SK-N-SH (cell line): ENCODE results near the gene RMI2. TPM values are rescaled to one million over a fixed set of nuclear protein-coding genes. Genes with fewer than 3 reads are reported as not detected.

Source experiments
- CTCF ChIA-PET: fragments of 300-600, 350-600 bp; formaldehyde crosslinking; extraction: SDS; loops from one replicate; lab custom pipeline; 2021; lab: Yijun Ruan, JAX
- POLR2A ChIA-PET: fragments of 350-600 bp; sonication (Branson Sonifier 250); formaldehyde crosslinking; extraction: SDS; loops from one replicate; lab custom pipeline; 2020; ENCODE audit warnings: antibody characterized with exemption, inconsistent platforms; lab: Yijun Ruan, JAX
- DNase-seq: peaks from one replicate; pipeline ENCODE4 v3.0.0; 2012
- H2AFZ ChIP-seq: fragments of 200-600 bp; sonication (generic); 2 replicates; pipeline ENCODE4 v1.8.1; 2016; ENCODE audit warnings: antibody characterized with exemption, mild to moderate bottlenecking, low read depth
- H3F3A ChIP-seq: fragments of 200-600 bp; sonication (generic); replicated peaks from 2 replicates; pipeline ENCODE3; 2016; ENCODE audit warnings: antibody characterized with exemption, mild to moderate bottlenecking; ENCODE audit not compliant: insufficient read depth
- H3K27ac ChIP-seq, 2 experiments: fragments of 200-500 bp in 1 of 2; fragments of 200-600 bp in 1 of 2; sonication (Bioruptor generic) in 1 of 2; sonication (generic), shearing (Covaris generic) in 1 of 2; 2 replicates each; pipeline versions ENCODE4 v1.5.1 to v1.6.1; 2014 to 2016; ENCODE audit warnings: low read depth in 2 of 2, inconsistent platforms in 1 of 2, low read length in 1 of 2, mild to moderate bottlenecking in 1 of 2, mixed read lengths in 1 of 2
- H3K27me3 ChIP-seq: fragments of 200-600 bp; sonication (generic), shearing (Covaris generic); 2 replicates; pipeline ENCODE4 v1.6.1; 2016; ENCODE audit warnings: mixed run types; ENCODE audit not compliant: insufficient read depth
- H3K36me3 ChIP-seq, 2 experiments: fragments of 200-500 bp in 1 of 2; fragments of 200-600 bp in 1 of 2; sonication (Bioruptor generic) in 1 of 2; sonication (generic) in 1 of 2; replicated peaks in 1 of 2; 2 replicates each; pipeline versions ENCODE3 to v1.5.1; 2014 to 2016; ENCODE audit warnings: low read length in 1 of 2, mild to moderate bottlenecking in 1 of 2; ENCODE audit not compliant: insufficient read depth in 2 of 2, control insufficient read depth in 1 of 2
- H3K4me1 ChIP-seq, 2 experiments: fragments of 200-500 bp in 1 of 2; fragments of 200-600 bp in 1 of 2; sonication (Bioruptor generic) in 1 of 2; sonication (generic), shearing (Covaris generic) in 1 of 2; 2 replicates each; pipeline versions ENCODE4 v1.5.1 to v1.6.1; 2014 to 2016; ENCODE audit warnings: low read depth in 1 of 2, low read length in 1 of 2, mixed run types in 1 of 2; ENCODE audit not compliant: insufficient read depth in 2 of 2, control insufficient read depth in 1 of 2
- H3K4me2 ChIP-seq: fragments of 200-600 bp; sonication (generic), shearing (Covaris generic); 2 replicates; pipeline ENCODE4 v1.6.1; 2017; ENCODE audit warnings: mixed run types
- H3K4me3 ChIP-seq, 2 experiments: fragments of 200-500 bp in 1 of 2; fragments of 200-600 bp in 1 of 2; sonication (Bioruptor generic) in 1 of 2; sonication (generic), shearing (Covaris generic) in 1 of 2; 2 replicates each; pipeline versions ENCODE4 v1.5.1 to v1.8.1; 2014 to 2016; ENCODE audit warnings: low read depth in 2 of 2, inconsistent platforms in 1 of 2, low read length in 1 of 2, mild to moderate bottlenecking in 1 of 2, mixed read lengths in 1 of 2, moderate library complexity in 1 of 2
- H3K79me2 ChIP-seq: fragments of 200-600 bp; sonication (generic); 2 replicates; pipeline ENCODE4 v1.8.1; 2017; ENCODE audit warnings: mild to moderate bottlenecking; ENCODE audit not compliant: insufficient read depth
- H3K9ac ChIP-seq: fragments of 200-600 bp; sonication (generic); 2 replicates; pipeline ENCODE4 v1.6.1; 2017; ENCODE audit warnings: mixed run types
- H3K9me2 ChIP-seq: fragments of 200-600 bp; sonication (generic); 2 replicates; pipeline ENCODE4 v1.6.1; 2017; ENCODE audit warnings: mixed run types
- H3K9me3 ChIP-seq: fragments of 200-600 bp; sonication (generic); 2 replicates; pipeline ENCODE4 v1.6.1; 2017; ENCODE audit warnings: mixed run types, mild to moderate bottlenecking, moderate library complexity
- H4K20me1 ChIP-seq: fragments of 200-600 bp; sonication (generic); 2 replicates; pipeline ENCODE4 v1.6.1; 2017; ENCODE audit warnings: mild to moderate bottlenecking, mixed run types; ENCODE audit not compliant: insufficient read depth
- CHD2 ChIP-seq: fragments of 150-350 bp; IDR thresholded peaks from 2 replicates; pipeline ENCODE4 v1.6.1; 2018; ENCODE audit warnings: low read length; ENCODE audit not compliant: partially characterized antibody
- ELF1 ChIP-seq: IDR thresholded peaks from 2 replicates; pipeline ENCODE4 v1.4.0; 2012
- EP300 ChIP-seq, 2 experiments: IDR thresholded peaks; 2 replicates each; pipeline versions ENCODE4 v1.4.0 to v1.6.1; 2012; ENCODE audit warnings: borderline replicate concordance in 1 of 2, low read depth in 1 of 2, low read length in 1 of 2
- MXI1 ChIP-seq: IDR thresholded peaks from 2 replicates; pipeline ENCODE4 v1.6.1; 2012; ENCODE audit warnings: mild to moderate bottlenecking, low read depth, low read length, improper control_type of control experiment
- NFIC ChIP-seq: IDR thresholded peaks from 2 replicates; pipeline ENCODE4 v1.4.0; 2012; ENCODE audit warnings: borderline replicate concordance
- POLR2AphosphoS5 ChIP-seq: IDR thresholded peaks from 2 replicates; pipeline ENCODE4 v1.6.1; 2012; ENCODE audit warnings: low read depth, low read length
- RAD21 ChIP-seq: IDR thresholded peaks from 2 replicates; pipeline ENCODE4 v1.6.1; 2012; ENCODE audit warnings: mild to moderate bottlenecking, low read length
- TCF12 ChIP-seq: IDR thresholded peaks from 2 replicates; pipeline ENCODE4 v1.4.0; 2012
- ZBTB33 ChIP-seq: IDR thresholded peaks from 2 replicates; pipeline ENCODE4 v1.4.0; 2012; ENCODE audit warnings: low read depth, borderline replicate concordance
- WGBS: methylation state at CpG from one replicate; pipeline ENCODE4 v1.1.6; 2017; ENCODE audit warnings: low lambda C conversion rate; 5-methylcytosine and 5-hydroxymethylcytosine counted together
- polyA plus RNA-seq, 3 experiments: library from polyadenylated mRNA; depleted of rRNA; stranded (reverse); fragments of >200 nt; gene quantifications; 2 replicates each; pipeline ENCODE4 v1.2.3, GENCODE V29; 2012

Gene RMI2
- polyA plus RNA-seq, 1 of the 3 experiments (the other 2 are of a cell fraction) = 8.5 TPM

- no peaks in the 10 kb centered on the region for H3K79me2 ChIP-seq
These were observed 38.9 kb upstream of the RMI2 start for GRCh38 chr16:11306381-11306780.

DNA sequence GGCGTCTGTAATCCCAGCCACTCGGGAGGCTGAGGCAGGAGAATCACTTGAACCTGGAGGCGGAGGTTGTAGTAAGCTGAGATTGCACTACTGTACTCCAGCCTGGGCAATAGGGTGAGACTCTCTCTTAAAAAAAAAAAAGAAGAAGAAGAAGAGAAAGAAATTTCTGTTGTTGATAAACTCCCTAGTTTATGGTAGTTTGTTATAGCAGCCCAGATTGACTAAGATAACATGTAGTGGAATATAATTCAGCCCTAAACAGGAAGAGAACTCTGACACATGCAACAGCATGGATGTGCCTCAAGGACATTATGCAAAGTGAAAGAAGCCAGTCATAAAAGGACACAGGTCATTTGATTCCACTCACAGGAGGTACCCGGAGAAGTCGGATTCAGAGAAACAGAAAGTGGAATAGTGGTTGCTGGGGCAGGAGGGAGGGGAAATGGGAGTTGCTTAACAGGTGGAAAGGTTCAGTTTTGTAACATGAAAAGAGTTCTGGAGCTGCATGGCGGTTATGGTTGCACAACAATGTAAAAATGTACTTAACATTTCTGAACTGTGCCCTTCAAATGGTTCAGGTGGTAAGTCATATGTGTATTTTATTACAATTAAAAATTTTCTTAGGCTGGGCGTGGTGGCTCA, 38.1 kb upstream of the RMI2 start:
- no peak for DNase-seq
- Histone ChIP-seq H3K36me3 (no peaks in the 10 kb centered on the region), H3K27me3 (no peaks in the 10 kb centered on the region), H3K4me3 (no peak overlapping the region), H2AFZ (no peak overlapping the region), H3K9me2 (no peaks in the 10 kb centered on the region), H3K9ac (no peak overlapping the region), H3K9me3 (no peaks in the 10 kb centered on the region), H3K27ac (no peak overlapping the region), H3K4me2 (no peak overlapping the region), H3F3A (no peaks in the 10 kb centered on the region), H3K4me1 (peaks cover 0 to 12% of the 10 kb centered on the region in 2 experiments; a peak in 1 of 4 replicates), H3K79me2 (no peaks in the 10 kb centered on the region), H4K20me1 (no peaks in the 10 kb centered on the region)
- TF ChIP-seq TCF12 (no peak), NFIC (no peak), MXI1 (no peak), RAD21 (no peak), CHD2 (no peak), EP300 (IDR thresholded peaks at IDR 0.05; ENCODE audit: borderline replicate concordance in 1 of 2, low read depth in 1 of 2, low read length in 1 of 2) (no peak), ELF1 (no peak), ZBTB33 (no peak), POLR2AphosphoS5 (no peak)
- WGBS = 78% methylated on average over 7 of the region's 7 CpGs
- POLR2A ChIA-PET = no interaction called here
- CTCF ChIA-PET = no interaction called here

More at GRCh38 chr16:11306381-11306780, 38.9 kb upstream of the RMI2 start:
- Histone ChIP-seq H3K9me3 (no peaks in the 10 kb centered on the region), H4K20me1 (no peaks in the 10 kb centered on the region), H3K9ac (no peak overlapping the region)
- no peak for TF ChIP-seq TCF12
- TF ChIP-seq, all 33 proteins: peak for 0
- no peak for DNase-seq
- H3K27me3 ChIP-seq = no peaks in the 10 kb centered on the region
- POLR2A ChIA-PET = no interaction called here
- H3K4me1 ChIP-seq = peaks cover 0 to 12% of the 10 kb centered on the region in 2 experiments; a peak in 1 of 4 replicates
- H3K4me3 ChIP-seq = no peak overlapping the region
- no peaks in the 10 kb centered on the region for H3F3A ChIP-seq
- no peak overlapping the region for H3K27ac ChIP-seq
- 85% methylated on average over 8 of the region's 8 CpGs for WGBS
- no peak overlapping the region for H2AFZ ChIP-seq
- CTCF ChIA-PET = no interaction called here
- H3K9me2 ChIP-seq = no peaks in the 10 kb centered on the region
- no peak overlapping the region for H3K4me2 ChIP-seq
- H3K36me3 ChIP-seq = no peaks in the 10 kb centered on the region
